ENCODE measurements around the gene STIMATE.

GRCh38 chr3:52811452-52812011, 85.8 kb downstream of the STIMATE start:
- TF ChIP-seq CTCF (IDR thresholded peaks at IDR 0.05) (no peak), EZH2phosphoT487 (IDR thresholded peaks at IDR 0.05) (no peak)

Data from neural progenitor cell (in vitro differentiated cells).